B cell (primary cell): ENCODE results near the gene USP2. TPM values are rescaled to one million over a fixed set of nuclear protein-coding genes. Genes with fewer than 3 reads are reported as not detected.

ENCODE experiments used
- ATAC-seq: fragments of 200-7000 bp; cut with Tn5 transposase; one replicate; pipeline ENCODE4 v1.10.0; 2021; ENCODE audit warnings: low read depth, mild to moderate bottlenecking, moderate number of reproducible peaks, moderate library complexity
- CTCF ChIA-PET: fragments of 350-600 bp; sonication (Branson Sonifier 250); formaldehyde crosslinking; loops from one replicate; lab custom pipeline; 2021; ENCODE audit warnings: antibody characterized with exemption, inconsistent platforms; lab: Charles Lee
- POLR2A ChIA-PET: fragments of 350-600 bp; sonication (Branson Sonifier 250); formaldehyde crosslinking; loops from one replicate; lab custom pipeline; 2021; ENCODE audit warnings: antibody characterized with exemption; lab: Charles Lee
- DNase-seq: peaks from one replicate; pipeline ENCODE4 v3.0.0; 2013
- H2AFZ ChIP-seq: 2 replicates; pipeline ENCODE4 v1.6.1; 2012; ENCODE audit warnings: mild to moderate bottlenecking, low read depth, low read length; ENCODE audit not compliant: insufficient read depth, poor library complexity, severe bottlenecking
- H3K27ac ChIP-seq, 2 donors: 1 replicate in 1 of 2; 2 replicates in 1 of 2; pipeline ENCODE4 v1.5.1; 2012 to 2013; ENCODE audit warnings: low read length in 2 of 2, mild to moderate bottlenecking in 2 of 2, moderate library complexity in 1 of 2
- H3K27me3 ChIP-seq, 4 experiments: fragments of 200-600 bp in 1 of 4; sonication (generic) in 1 of 4; replicated peaks in 1 of 4; 1 replicate in 2 of 4; 2 replicates in 2 of 4; pipeline versions ENCODE4 v1.6.1 to v1.7.0; 2013 to 2016; ENCODE audit warnings: low read length in 3 of 4, mild to moderate bottlenecking in 2 of 4, mixed read lengths in 1 of 4, moderate library complexity in 1 of 4; ENCODE audit not compliant: insufficient read depth in 4 of 4, control insufficient read depth in 3 of 4; ENCODE audit errors: control extremely low read depth in 1 of 4
- H3K36me3 ChIP-seq, 2 experiments: replicated peaks in 1 of 2; 1 replicate in 1 of 2; 2 replicates in 1 of 2; pipeline versions ENCODE4 v1.6.1 to v1.7.1; 2013; ENCODE audit warnings: low read length in 1 of 2; ENCODE audit not compliant: insufficient read depth in 2 of 2, control insufficient read depth in 1 of 2; ENCODE audit errors: control extremely low read depth in 1 of 2, extremely low read depth in 1 of 2
- H3K4me1 ChIP-seq, 2 donors: fragments of 200-600 bp in 1 of 2; sonication (generic) in 1 of 2; 1 replicate in 1 of 2; 2 replicates in 1 of 2; pipeline versions ENCODE4 v1.5.1 to v1.6.1; 2013 to 2017; ENCODE audit warnings: low read length in 2 of 2; ENCODE audit not compliant: control insufficient read depth in 2 of 2, insufficient read depth in 2 of 2
- H3K4me2 ChIP-seq: replicated peaks from 2 replicates; pipeline ENCODE3; 2012; ENCODE audit warnings: mild to moderate bottlenecking, low read depth, low read length; ENCODE audit not compliant: poor library complexity, severe bottlenecking
- H3K4me3 ChIP-seq, 5 experiments: fragments of 200-600 bp in 1 of 5; sonication (generic) in 1 of 5; 1 replicate in 3 of 5; 2 replicates in 2 of 5; pipeline versions ENCODE4 v1.5.1 to v1.7.0; 2011 to 2016; ENCODE audit warnings: low read length in 4 of 5, mild to moderate bottlenecking in 4 of 5, low read depth in 2 of 5, control low read depth in 1 of 5, moderate library complexity in 1 of 5; ENCODE audit not compliant: insufficient read depth in 1 of 5; ENCODE audit errors: control extremely low read depth in 1 of 5, extremely low read depth in 1 of 5
- H3K79me2 ChIP-seq: fragments of 200-600 bp; sonication (generic); one replicate; pipeline ENCODE4 v1.6.0; 2016; ENCODE audit warnings: low read length; ENCODE audit not compliant: control insufficient read depth, insufficient read depth
- H3K9ac ChIP-seq: fragments of 200-600 bp; sonication (generic); 2 replicates; pipeline ENCODE4 v1.6.1; 2017; ENCODE audit warnings: mild to moderate bottlenecking, low read length, moderate library complexity
- H3K9me3 ChIP-seq, 3 donors: one replicate each; pipeline versions ENCODE4 v1.6.1 to v1.7.1; 2013; ENCODE audit warnings: low read length in 2 of 3; ENCODE audit not compliant: control insufficient read depth in 2 of 3, insufficient read depth in 1 of 3; ENCODE audit errors: control extremely low read depth in 1 of 3
- H4K20me1 ChIP-seq: 2 replicates; pipeline ENCODE4 v1.6.0; 2012; ENCODE audit warnings: mild to moderate bottlenecking, low read length; ENCODE audit not compliant: insufficient read depth, control insufficient read depth, poor library complexity, severe bottlenecking
- H3K27ac Mint-ChIP-seq: one replicate; pipeline ENCODE4 v1.8.0; 2021; ENCODE audit warnings: mixed read lengths
- H3K27me3 Mint-ChIP-seq: one replicate; pipeline ENCODE4 v1.8.0; 2021; ENCODE audit warnings: mixed read lengths
- H3K4me1 Mint-ChIP-seq: one replicate; pipeline ENCODE4 v1.8.0; 2021; ENCODE audit warnings: mixed read lengths
- H3K4me3 Mint-ChIP-seq: one replicate; pipeline ENCODE4 v1.8.0; 2021; ENCODE audit warnings: mixed read lengths
- H3K9me3 Mint-ChIP-seq: one replicate; pipeline ENCODE4 v1.8.0; 2022; ENCODE audit warnings: mixed read lengths; ENCODE audit not compliant: insufficient read depth
- CTCF ChIP-seq: fragments of 200-600 bp; IDR thresholded peaks from one replicate; pipeline ENCODE4 v1.8.0; 2022; ENCODE audit warnings: antibody characterized with exemption, mild to moderate bottlenecking
- EZH2 ChIP-seq: IDR thresholded peaks from 2 replicates; pipeline ENCODE4 v1.6.1; 2012; ENCODE audit warnings: borderline replicate concordance, low read depth, mild to moderate bottlenecking, moderate library complexity, low read length; ENCODE audit not compliant: insufficient read depth, poor library complexity, severe bottlenecking
- WGBS: methylation state at CpG from one replicate; pipeline ENCODE4 v1.1.5; 2013; ENCODE audit warnings: missing lambda C conversion rate; ENCODE audit not compliant: insufficient coverage; 5-methylcytosine and 5-hydroxymethylcytosine counted together
- intact Hi-C: fragments of 100-400 bp; cut with micrococcal nuclease; formaldehyde crosslinking; loops from one replicate; pipeline ENCODE4 v1.10.0; 2022
- polyA minus RNA-seq: library from RNA; depleted of rRNA, polyadenylated mRNA; stranded (reverse); fragments of >200 nt; gene quantifications from 2 replicates; pipeline ENCODE4 v1.2.3, GENCODE V29; 2012
- polyA plus RNA-seq: library from polyadenylated mRNA; depleted of rRNA; stranded (reverse); fragments of >200 nt; gene quantifications from 2 replicates; pipeline ENCODE4 v1.2.3, GENCODE V29; 2012
- total RNA-seq, 2 donors: library from RNA; stranded (reverse); fragments of 120-200 nt in 1 of 2; gene quantifications; 1 replicate in 1 of 2; 2 replicates in 1 of 2; pipeline versions ENCODE4 v1.2.3 to v1.2.4, GENCODE V29; 2013 to 2022

The USP2 gene
- not detected in 2 replicates for total RNA-seq
- 0.51 TPM for total RNA-seq (2013)
- polyA plus RNA-seq: 0.09 and 0.40 TPM in 2 replicates
- 0.29 TPM in 1 of 2 replicates, not detected in the other for polyA minus RNA-seq

GRCh38 chr11:119381181-119381988 lies at the start of gene USP2:
Gene USP2, minus strand, starts transcription at chr11:119381690. Its CDS starts 8,210 bp downstream, at chr11:119373480.
- no peak within 1 kb of the TSS for H3K4me3 Mint-ChIP-seq
- Histone ChIP-seq H3K27me3 (peaks cover 0 to 27% (median 16%) of the 10 kb centered on the region in 4 experiments), H2AFZ (peak within 1 kb of the TSS; percentile 88), H3K79me2 (no peaks in the 10 kb centered on the region), H3K4me1 (peaks cover 12 to 17% of the 10 kb centered on the region in 2 donors), H4K20me1 (no peaks in the 10 kb centered on the region), H3K4me3 (peak within 1 kb of the TSS; percentile 51 to 72 (median 55)), H3K36me3 (no peaks in the 10 kb centered on the region), H3K27ac (peak within 1 kb of the TSS in 1 of 2 donors; percentile 64), H3K9me3 (peaks cover 0 to 4% (median 0%) of the 10 kb centered on the region in 3 donors), H3K4me2 (peak within 1 kb of the TSS; percentile 98), H3K9ac (peak within 1 kb of the TSS; percentile 82)
- intact Hi-C loops: loop anchor here (1.0 kb wide), 3 partner anchors 17 to 47 kb away; partner anchors contain the start of gene RNF26
- under 1% methylated on average over 53 of the region's 54 CpGs for whole genome bisulfite sequencing
- peak; percentile 99 for ATAC-seq
- DNase-seq: peak; percentile 97
- TF ChIP-seq CTCF: peak; percentile 90
- no peak for TF ChIP-seq EZH2
- ChIA-PET POLR2A (no interaction called here), CTCF (interaction anchor here (0.6 to 6.5 kb wide), 14 partner anchors 11 to 1991 kb away, joined by 3 to 61 read pairs (median 4); partner anchors contain the start of genes C1QTNF5, CBL and RNF26)
- peak within 1 kb of the TSS; percentile 79 for H3K27ac Mint-ChIP-seq
- no peaks in the 10 kb centered on the region for H3K9me3 Mint-ChIP-seq
- peaks cover 6% of the 10 kb centered on the region for H3K4me1 Mint-ChIP-seq
- H3K27me3 Mint-ChIP-seq: peaks cover 5% of the 10 kb centered on the region

- Mint-ChIP-seq H3K9me3 (no peaks in the 10 kb centered on the region), H3K27me3 (peaks cover 71% of the 10 kb centered on the region), H3K4me3 (no peak overlapping the region), H3K27ac (no peak overlapping the region), H3K4me1 (peaks cover 7% of the 10 kb centered on the region)
- no peaks in the 10 kb centered on the region for H3K79me2 ChIP-seq
- POLR2A ChIA-PET: no interaction called here
- no peak for ATAC-seq
- H3K36me3 ChIP-seq: no peaks in the 10 kb centered on the region
- H2AFZ ChIP-seq: no peak overlapping the region
- CTCF ChIA-PET: no interaction called here
- no peak overlapping the region for H3K4me3 ChIP-seq
- H3K4me1 ChIP-seq: peaks cover 8 to 10% of the 10 kb centered on the region in 2 donors
- H3K4me2 ChIP-seq: no peak overlapping the region
- no peak overlapping the region for H3K27ac ChIP-seq
- DNase-seq: no peak
- no peaks in the 10 kb centered on the region for H4K20me1 ChIP-seq
- TF ChIP-seq CTCF: no peak
- TF ChIP-seq EZH2: no peak
- peaks cover 0 to 13% (median 0%) of the 10 kb centered on the region in 3 donors for H3K9me3 ChIP-seq
- no peak overlapping the region for H3K9ac ChIP-seq
- intact Hi-C loops: no loop called here
- H3K27me3 ChIP-seq: peaks cover 0 to 26% (median 11%) of the 10 kb centered on the region in 4 experiments
- 95% methylated on average over 3 of the region's 5 CpGs for WGBS
Measured at GRCh38 chr11:119427279-119427678, 45.8 kb upstream of the USP2 start.
